Breast epithelium (tissue), 4 donors: ENCODE results near the gene DAZAP2. TPM values are rescaled to one million over a fixed set of nuclear protein-coding genes. Genes with fewer than 3 reads are reported as not detected.

Experiments used
- DNase-seq, 2 donors: peaks; one replicate each; pipeline ENCODE4 v3.0.0-alpha.2; 2019; ENCODE audit warnings: low spot score in 2 of 2
- H3K27ac ChIP-seq, 2 donors: fragments of 200-600 bp; sonication (generic) in 1 of 2; one replicate each; pipeline ENCODE4 v1.5.1; 2016 to 2019; ENCODE audit warnings: mild to moderate bottlenecking in 1 of 2
- H3K27me3 ChIP-seq, 2 donors: fragments of 200-600 bp; sonication (generic) in 1 of 2; one replicate each; pipeline versions ENCODE4 v1.5.1 to v1.6.0; 2017 to 2019; ENCODE audit warnings: control low read depth in 1 of 2, mild to moderate bottlenecking in 1 of 2
- H3K36me3 ChIP-seq: fragments of 200-600 bp; one replicate; pipeline ENCODE4 v1.5.1; 2019
- H3K4me1 ChIP-seq, 2 donors: fragments of 200-600 bp; sonication (generic); one replicate each; pipeline ENCODE4 v1.5.1; 2016 to 2019; ENCODE audit warnings: control low read depth in 1 of 2
- H3K4me3 ChIP-seq, 3 donors: fragments of 200-600 bp; sonication (generic); 1 replicate in 2 of 3; 2 replicates in 1 of 3; pipeline ENCODE4 v1.5.1; 2016 to 2019; ENCODE audit warnings: mild to moderate bottlenecking in 3 of 3, moderate library complexity in 2 of 3
- H3K9me3 ChIP-seq, 2 donors: fragments of 200-600 bp; sonication (generic) in 1 of 2; one replicate each; pipeline ENCODE4 v1.5.1; 2016 to 2019; ENCODE audit warnings: control low read depth in 1 of 2
- POLR2A ChIP-seq: fragments of 450-650 bp; IDR thresholded peaks from one replicate; pipeline ENCODE4 v1.6.1; 2016; ENCODE audit warnings: antibody characterized with exemption, mild to moderate bottlenecking, moderate library complexity
- POLR2AphosphoS5 ChIP-seq, 3 donors: sonication (generic); formaldehyde crosslinking; IDR thresholded peaks; one replicate each; pipeline ENCODE4 v1.6.1; 2017; ENCODE audit warnings: antibody characterized with exemption in 3 of 3
- intact Hi-C: fragments of 100-400 bp; cut with DNase I; formaldehyde crosslinking; loops from one replicate; pipeline ENCODE4 v1.15.1; 2023; ENCODE audit warnings: low total_unique reads
- total RNA-seq, 3 donors: library from RNA; depleted of rRNA; stranded (reverse); fragments of >200 nt; gene quantifications; one replicate each; pipeline ENCODE4 v1.1.0, GENCODE V29; 2016
- TF ChIP-seq, protein P1 (sequence below), 3 donors: fragments of 450-650 bp; IDR thresholded peaks; one replicate each; pipeline ENCODE4 v1.5.1; 2016 to 2017; ENCODE audit warnings: antibody characterized with exemption in 3 of 3, mild to moderate bottlenecking in 3 of 3, moderate library complexity in 3 of 3

DAZAP2 gene
- total RNA-seq, 3 donors from 2014 or later = 318 to 408 (median 330) TPM

- H3K4me1 ChIP-seq = no peaks in the 10 kb centered on the region
- H3K4me3 ChIP-seq = no peak overlapping the region
- no peaks in the 10 kb centered on the region for H3K27me3 ChIP-seq
- intact Hi-C loops = no loop called here
- H3K36me3 ChIP-seq = no peaks in the 10 kb centered on the region
- no peak for TF ChIP-seq POLR2A
- no peak for TF ChIP-seq POLR2AphosphoS5 (IDR thresholded peaks at IDR 0.05)
- TF ChIP-seq, protein P1, sequence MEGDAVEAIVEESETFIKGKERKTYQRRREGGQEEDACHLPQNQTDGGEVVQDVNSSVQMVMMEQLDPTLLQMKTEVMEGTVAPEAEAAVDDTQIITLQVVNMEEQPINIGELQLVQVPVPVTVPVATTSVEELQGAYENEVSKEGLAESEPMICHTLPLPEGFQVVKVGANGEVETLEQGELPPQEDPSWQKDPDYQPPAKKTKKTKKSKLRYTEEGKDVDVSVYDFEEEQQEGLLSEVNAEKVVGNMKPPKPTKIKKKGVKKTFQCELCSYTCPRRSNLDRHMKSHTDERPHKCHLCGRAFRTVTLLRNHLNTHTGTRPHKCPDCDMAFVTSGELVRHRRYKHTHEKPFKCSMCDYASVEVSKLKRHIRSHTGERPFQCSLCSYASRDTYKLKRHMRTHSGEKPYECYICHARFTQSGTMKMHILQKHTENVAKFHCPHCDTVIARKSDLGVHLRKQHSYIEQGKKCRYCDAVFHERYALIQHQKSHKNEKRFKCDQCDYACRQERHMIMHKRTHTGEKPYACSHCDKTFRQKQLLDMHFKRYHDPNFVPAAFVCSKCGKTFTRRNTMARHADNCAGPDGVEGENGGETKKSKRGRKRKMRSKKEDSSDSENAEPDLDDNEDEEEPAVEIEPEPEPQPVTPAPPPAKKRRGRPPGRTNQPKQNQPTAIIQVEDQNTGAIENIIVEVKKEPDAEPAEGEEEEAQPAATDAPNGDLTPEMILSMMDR (IDR thresholded peaks at IDR 0.05) = no peak
- no peak overlapping the region for H3K27ac ChIP-seq
- DNase-seq = no peak
- H3K9me3 ChIP-seq = no peaks in the 10 kb centered on the region
Observed at GRCh38 chr12:51208016-51208660, 30.5 kb upstream of the DAZAP2 start.

DNA sequence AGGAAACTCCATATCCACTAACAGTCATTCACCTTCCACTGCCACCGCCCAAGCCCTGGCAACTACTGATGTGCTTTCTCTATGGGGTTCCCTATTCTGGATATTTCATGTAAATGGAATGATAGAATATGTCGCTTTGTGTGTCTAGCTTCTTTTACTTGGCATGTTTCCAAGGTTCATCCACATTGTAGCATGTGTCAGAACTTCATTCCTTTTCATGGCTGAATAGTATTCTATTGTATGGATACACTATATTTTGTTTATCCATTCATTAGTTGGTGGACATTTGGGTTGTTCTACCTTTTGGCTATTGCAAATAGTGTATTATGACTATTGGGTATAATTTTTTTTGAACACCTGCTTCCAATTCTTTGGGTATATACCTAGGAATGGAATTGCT, 29.4 kb upstream of the DAZAP2 start:
- no peak for DNase-seq
- Histone ChIP-seq H3K4me1 (no peaks in the 10 kb centered on the region), H3K9me3 (no peaks in the 10 kb centered on the region), H3K27me3 (no peaks in the 10 kb centered on the region), H3K36me3 (no peaks in the 10 kb centered on the region), H3K27ac (no peak overlapping the region), H3K4me3 (no peak overlapping the region)
- TF ChIP-seq POLR2A (no peak), POLR2AphosphoS5 (IDR thresholded peaks at IDR 0.05) (no peak)
- TF ChIP-seq, protein P1 (IDR thresholded peaks at IDR 0.05) = no peak
- intact Hi-C loops = no loop called here

DNA sequence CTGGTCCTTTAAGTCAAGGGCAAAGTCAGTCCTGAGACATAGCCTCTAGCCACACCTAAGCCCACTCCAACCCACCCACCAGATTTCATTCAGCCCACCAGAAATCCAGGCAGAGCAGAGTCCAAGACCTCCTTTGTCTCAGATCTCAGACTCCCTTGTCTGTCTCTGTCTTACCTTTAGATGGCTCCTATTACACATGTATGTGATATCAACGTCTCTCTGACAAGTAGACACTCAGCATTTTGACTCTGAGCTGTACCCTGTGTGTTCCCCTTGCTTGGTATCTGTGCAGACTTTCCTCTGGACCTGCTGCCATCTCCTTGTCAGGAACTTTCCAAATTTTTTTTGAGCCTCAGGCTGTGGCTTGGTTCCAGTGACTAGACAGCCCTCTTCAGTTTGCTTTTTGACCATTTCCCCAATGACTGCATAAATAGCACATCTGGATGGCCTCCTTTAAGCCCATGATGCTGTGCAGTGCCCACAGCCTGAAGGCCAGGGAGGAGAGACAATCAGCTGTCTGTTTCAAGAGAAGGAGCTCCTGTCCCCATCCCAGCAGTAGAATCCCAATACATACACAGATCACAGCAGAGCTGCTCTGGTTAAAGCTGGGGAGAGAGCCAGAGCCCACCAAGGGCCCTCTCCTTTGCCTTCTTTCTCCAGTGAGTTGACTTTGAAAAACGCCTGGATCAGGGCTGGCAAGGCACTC, 27.8 kb upstream of the DAZAP2 start:
- H3K36me3 ChIP-seq = no peaks in the 10 kb centered on the region
- H3K4me1 ChIP-seq = no peaks in the 10 kb centered on the region
- TF ChIP-seq POLR2A (no peak), POLR2AphosphoS5 (IDR thresholded peaks at IDR 0.05) (no peak)
- TF ChIP-seq, protein P1 (IDR thresholded peaks at IDR 0.05) = no peak
- intact Hi-C loops = no loop called here
- no peak overlapping the region for H3K27ac ChIP-seq
- H3K9me3 ChIP-seq = no peaks in the 10 kb centered on the region
- no peak overlapping the region for H3K4me3 ChIP-seq
- no peaks in the 10 kb centered on the region for H3K27me3 ChIP-seq
- no peak for DNase-seq

DNA sequence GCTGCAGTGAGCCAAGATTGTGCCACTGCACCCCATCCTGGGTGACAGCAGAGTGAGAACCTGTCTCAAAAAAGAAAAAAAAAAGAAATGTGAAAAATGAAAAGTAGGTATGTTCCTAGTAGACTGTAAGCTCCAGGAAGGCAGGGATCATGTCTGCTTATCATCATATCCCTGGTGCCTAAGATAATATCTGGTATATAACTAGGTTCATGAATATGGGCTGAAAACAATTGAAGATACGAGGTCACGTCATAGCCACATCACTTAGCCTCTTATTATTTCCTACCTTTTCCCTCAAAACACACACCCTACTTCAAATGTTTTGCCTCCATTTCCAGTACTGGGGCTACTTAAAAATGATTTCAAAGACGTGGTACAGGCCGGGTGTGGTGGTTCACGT, 23.7 kb upstream of the DAZAP2 start:
- TF ChIP-seq POLR2A (no peak), POLR2AphosphoS5 (IDR thresholded peaks at IDR 0.05) (no peak)
- TF ChIP-seq, protein P1 (IDR thresholded peaks at IDR 0.05) = no peak
- Histone ChIP-seq H3K9me3 (no peaks in the 10 kb centered on the region), H3K4me3 (no peak overlapping the region), H3K27ac (no peak overlapping the region), H3K27me3 (no peaks in the 10 kb centered on the region), H3K4me1 (no peaks in the 10 kb centered on the region), H3K36me3 (no peaks in the 10 kb centered on the region)
- intact Hi-C loops = no loop called here
- no peak for DNase-seq

- no peaks in the 10 kb centered on the region for H3K4me1 ChIP-seq
- TF ChIP-seq, protein P1 (IDR thresholded peaks at IDR 0.05) = no peak
- no peak for TF ChIP-seq POLR2AphosphoS5 (IDR thresholded peaks at IDR 0.05)
- no peak for TF ChIP-seq POLR2A
- no peaks in the 10 kb centered on the region for H3K9me3 ChIP-seq
- no peaks in the 10 kb centered on the region for H3K36me3 ChIP-seq
- peak overlapping the region; percentile 64 to 91 (median 91) for H3K4me3 ChIP-seq
- DNase-seq = no peak
- peak overlapping the region; percentile 96 to 99 for H3K27ac ChIP-seq
- intact Hi-C loops = no loop called here
- H3K27me3 ChIP-seq = no peaks in the 10 kb centered on the region
Observed at GRCh38 chr12:51216642-51217041, 22.0 kb upstream of the DAZAP2 start.
